Thyroid gland (tissue), 4 donors: ENCODE results near the gene NLRP3.

ENCODE experiments used
- CTCF ChIP-seq, 6 experiments: fragments of 200-600 bp in 3 of 6; fragments of 450-650 bp in 3 of 6; sonication (generic) in 3 of 6; IDR thresholded peaks; one replicate each; pipeline ENCODE4 v1.5.1; 2016 to 2019; ENCODE audit warnings: antibody characterized with exemption in 6 of 6, mild to moderate bottlenecking in 2 of 6, inconsistent platforms in 1 of 6, moderate library complexity in 1 of 6
- POLR2A ChIP-seq, 2 donors: fragments of 450-650 bp; IDR thresholded peaks; one replicate each; pipeline ENCODE4 v1.6.1; 2017; ENCODE audit warnings: antibody characterized with exemption in 2 of 2, mild to moderate bottlenecking in 2 of 2, moderate library complexity in 1 of 2

DNA sequence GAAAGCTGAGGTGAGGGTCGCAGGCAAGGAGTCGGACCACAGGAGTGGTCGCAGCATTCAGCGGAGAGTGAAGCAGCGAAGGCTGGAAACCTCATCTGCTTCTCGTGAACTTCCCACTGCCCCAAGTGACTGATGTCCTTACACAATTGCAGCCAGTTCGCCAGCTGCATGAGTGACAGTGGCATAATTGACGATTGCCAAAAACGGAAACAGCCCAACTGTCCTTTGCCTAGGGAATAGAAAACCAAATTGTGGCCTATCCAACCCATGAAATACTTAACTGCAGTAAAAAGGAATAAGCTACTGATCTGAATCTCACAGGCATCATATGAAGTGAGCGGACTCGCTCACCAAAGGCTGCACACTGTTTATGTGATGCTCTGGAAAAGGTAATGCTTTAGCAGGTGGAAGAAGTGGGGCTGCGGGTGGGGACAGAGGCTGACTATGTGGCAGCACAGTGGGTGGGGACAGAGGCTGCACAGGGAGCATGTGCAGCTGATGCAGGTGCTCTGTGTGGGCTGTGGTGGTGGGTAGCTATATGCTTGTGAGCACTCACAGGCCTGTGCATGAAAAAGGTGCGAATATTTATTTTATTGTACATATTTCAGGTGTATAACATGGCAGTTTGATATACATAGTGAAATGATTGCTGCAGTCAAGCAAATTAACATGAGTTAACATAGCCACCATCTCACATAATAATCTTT is 4.2 kb upstream of the NLRP3 start:
- TF ChIP-seq POLR2A (IDR thresholded peaks at IDR 0.05) (no peak), CTCF (IDR thresholded peaks at IDR 0.05) (no peak)
